HG02938 (cell line): Measurements from ENCODE around the gene CD160.
"Not testable (repeated sequence)": the region's sequence is repeated elsewhere in the genome, so short reads cannot be mapped to it uniquely, and the experiment has no call there.

Source experiments
- ATAC-seq: cut with Tn5 transposase; IDR thresholded peaks from one replicate; pipeline ENCODE4 v1.9.1; 2021; ENCODE audit warnings: mild to moderate bottlenecking, moderate library complexity; ENCODE audit not compliant: unreplicated experiment

Gene CD160

GRCh38 chr1:145757420-145757819, 38.1 kb downstream of the CD160 start:
- no peak for ATAC-seq

- no peak for ATAC-seq
Measured at GRCh38 chr1:145758116-145758515, 38.8 kb downstream of the CD160 start.

DNA sequence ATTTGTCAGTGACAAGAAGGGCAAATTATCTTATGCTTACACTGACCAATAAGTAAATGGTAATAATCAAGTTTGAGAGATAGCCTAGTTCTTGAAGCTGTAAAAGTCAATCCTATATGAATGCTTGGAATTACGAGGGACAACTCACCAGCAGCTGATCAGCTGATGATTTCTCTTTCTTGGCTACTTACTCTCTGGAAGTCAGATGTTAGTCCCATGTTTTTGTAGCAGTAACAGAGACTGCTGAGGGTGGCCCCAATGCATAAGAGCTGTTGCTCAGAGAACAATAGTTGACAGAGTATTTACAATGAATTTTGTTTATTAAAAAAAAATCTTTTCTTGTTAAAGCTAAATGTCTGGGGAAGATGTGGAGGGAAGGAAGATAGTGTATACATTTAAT, 39.3 kb downstream of the CD160 start:
- ATAC-seq, result no peak

GRCh38 chr1:145759721-145760120, 40.4 kb downstream of the CD160 start:
- ATAC-seq, result no peak

GRCh38 chr1:145760395-145760949, 41.2 kb downstream of the CD160 start:
- not testable (repeated sequence) for ATAC-seq

- ATAC-seq, result not testable (repeated sequence)
Measured at GRCh38 chr1:145761498-145761897, 42.2 kb downstream of the CD160 start.

DNA sequence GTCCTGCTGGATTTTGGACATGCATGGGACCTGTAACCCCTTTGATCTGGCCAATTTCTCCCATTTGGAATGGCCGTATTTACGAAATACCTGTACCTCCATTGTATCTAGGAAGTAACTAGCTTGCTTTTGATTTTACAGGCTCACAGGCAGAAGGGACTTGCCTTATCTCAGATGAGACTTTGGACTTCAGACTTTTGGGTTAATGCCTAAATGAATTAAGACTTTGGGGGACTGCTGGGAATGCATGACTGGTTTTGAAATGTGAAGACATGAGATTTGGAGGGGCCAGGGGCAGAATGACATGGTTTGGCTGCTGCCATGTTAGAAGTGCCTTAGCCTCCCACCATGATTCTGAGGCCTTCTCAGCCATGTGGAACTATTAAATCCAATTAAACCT, 42.7 kb downstream of the CD160 start:
- ATAC-seq, result not testable (repeated sequence)

GRCh38 chr1:145764231-145764940, 45.1 kb downstream of the CD160 start:
- ATAC-seq, result not testable (repeated sequence)

DNA sequence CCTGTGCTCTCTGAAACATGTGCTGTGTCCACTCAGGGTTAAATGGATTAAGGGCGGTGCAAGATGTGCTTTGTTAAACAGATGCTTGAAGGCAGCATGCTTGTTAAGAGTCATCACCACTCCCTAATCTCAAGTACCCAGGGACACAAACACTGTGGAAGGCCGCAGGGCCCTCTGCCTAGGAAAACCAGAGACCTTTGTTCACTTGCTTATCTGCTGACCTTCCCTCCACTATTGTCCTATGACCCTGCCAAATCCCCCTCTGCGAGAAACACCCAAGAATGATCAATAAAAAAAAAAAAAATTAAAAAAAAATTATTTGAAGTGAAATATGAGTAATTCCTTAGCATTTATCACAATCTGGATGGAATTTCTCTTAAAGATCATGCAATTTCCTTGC, 45.8 kb downstream of the CD160 start:
- not testable (repeated sequence) for ATAC-seq

DNA sequence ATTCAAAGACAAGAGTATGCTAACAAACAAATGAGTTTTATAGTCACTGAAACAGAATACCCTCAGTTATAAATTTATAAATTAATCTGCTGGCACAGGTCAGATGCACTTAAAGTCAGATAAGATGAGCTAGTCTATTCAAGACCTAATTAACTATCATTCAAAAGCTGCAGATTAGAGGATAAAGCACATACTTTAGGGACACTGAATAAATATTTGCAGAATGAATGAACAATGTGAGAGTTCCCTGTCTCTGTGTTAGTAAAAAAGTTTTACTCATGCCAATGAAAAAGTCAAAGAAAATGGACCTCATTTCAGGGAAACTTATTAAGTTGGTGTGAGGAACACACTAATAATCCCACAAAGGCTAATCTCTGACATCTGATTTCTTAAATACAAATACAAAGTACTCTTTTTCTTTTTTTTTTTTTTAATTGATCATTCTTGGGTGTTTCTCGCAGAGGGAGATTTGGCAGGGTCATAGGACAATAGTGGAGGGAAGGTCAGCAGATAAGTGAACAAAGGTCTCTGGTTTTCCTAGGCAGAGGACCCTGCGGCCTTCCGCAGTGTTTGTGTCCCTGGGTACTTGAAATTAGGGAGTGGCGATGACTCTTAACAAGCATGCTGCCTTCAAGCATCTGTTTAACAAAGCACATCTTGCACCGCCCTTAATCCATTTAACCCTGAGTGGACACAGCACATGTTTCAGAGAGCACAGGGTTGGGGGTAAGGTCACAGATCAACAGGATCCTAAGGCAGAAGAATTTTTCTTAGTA, 46.5 kb downstream of the CD160 start:
- ATAC-seq, result not testable (repeated sequence)

GRCh38 chr1:145766926-145767325, 47.6 kb downstream of the CD160 start:
- not testable (repeated sequence) for ATAC-seq

- not testable (repeated sequence) for ATAC-seq
Measured at GRCh38 chr1:145768004-145768403, 48.7 kb downstream of the CD160 start.

DNA sequence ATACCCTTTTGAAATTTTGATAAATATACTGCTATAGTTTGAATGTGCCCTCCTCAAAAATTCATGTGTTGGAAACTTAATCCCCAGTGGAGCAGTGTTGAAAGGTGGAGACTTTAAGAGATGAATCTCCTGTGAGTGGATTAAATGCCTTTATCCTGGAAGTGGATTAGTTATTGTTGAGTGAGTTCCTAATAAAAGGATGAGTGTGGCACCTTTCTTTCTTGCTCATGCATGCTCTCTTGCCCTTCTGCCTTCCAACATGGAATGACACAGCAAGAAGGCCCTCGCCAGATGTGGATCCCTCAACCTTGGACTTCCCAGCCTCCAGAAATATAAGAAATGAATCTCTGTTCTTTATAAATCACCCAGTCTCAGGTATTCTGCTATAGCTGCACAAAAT, 51.8 kb downstream of the CD160 start:
- no peak for ATAC-seq

GRCh38 chr1:145773423-145773822, 54.1 kb downstream of the CD160 start:
- ATAC-seq, result no peak

GRCh38 chr1:145777357-145778145, 58.3 kb downstream of the CD160 start:
- no peak for ATAC-seq

DNA sequence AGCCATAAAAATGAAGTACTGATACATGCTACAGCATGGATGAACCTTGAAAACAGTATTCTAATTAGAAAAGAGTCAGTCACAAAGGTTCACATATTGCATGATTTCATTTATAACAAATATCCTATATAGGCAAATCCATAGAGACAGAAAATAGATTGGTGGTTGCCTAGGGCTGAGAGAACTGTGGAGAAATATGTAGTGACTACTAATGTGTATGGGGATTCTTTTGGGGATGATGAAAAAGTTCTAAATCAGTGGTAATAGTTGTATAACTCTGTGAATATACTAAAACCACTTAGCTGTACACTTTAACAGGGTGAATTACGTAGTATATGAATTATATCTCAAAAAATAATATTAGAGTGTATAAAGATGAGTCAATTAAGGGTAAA, 58.8 kb downstream of the CD160 start:
- no peak for ATAC-seq

GRCh38 chr1:145782272-145783099, 63.2 kb downstream of the CD160 start:
- no peak for ATAC-seq

DNA sequence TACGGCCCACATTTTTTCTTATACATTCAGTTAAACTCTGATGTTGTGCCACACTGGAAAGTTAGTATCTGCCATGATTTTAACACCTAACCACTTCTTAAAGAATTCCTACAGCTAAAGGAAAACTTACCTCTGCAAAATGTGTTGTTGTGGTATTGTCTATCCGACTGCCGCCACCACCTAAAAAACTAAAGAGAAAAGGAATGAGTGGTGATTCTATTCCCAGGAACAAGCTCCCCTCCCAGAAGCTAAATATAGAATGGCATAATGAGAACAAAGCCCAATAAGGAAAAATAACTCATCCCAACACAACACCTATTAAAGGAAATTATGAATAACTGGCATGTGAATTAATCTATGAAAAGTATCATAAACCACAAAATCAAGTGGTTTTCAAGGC, 65.1 kb downstream of the CD160 start:
- no peak for ATAC-seq

- no peak for ATAC-seq
Measured at GRCh38 chr1:145785547-145785946, 66.2 kb downstream of the CD160 start.

DNA sequence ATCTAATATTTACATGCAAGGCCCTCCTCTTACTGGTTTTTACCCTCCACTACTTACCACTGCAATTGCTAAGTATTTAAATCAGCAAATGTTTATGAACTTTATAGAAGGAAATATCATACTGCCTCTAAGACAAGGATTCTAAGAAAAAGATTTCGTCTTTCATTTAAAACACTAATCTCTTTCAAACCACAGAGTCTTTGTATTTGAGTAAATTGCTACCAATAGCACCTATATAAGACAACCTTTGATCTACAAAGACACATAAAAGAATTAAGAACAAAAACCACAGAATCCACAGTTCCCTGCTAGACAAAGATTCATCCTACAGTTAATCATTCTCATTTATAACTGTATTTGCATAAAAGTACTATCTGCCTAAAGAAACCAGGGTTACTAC, 67.0 kb downstream of the CD160 start:
- ATAC-seq, result no peak
